Fibroblast of lung (primary cell): Measurements from ENCODE around the gene LRMDA.

Source experiments
- CTCF ChIP-seq, 2 donors: IDR thresholded peaks in 1 of 2; conservative IDR thresholded peaks in 1 of 2; 1 replicate in 1 of 2; 2 replicates in 1 of 2; pipeline ENCODE4 v1.5.1; 2011 to 2012; ENCODE audit warnings: low read length in 2 of 2, control low read depth in 1 of 2, inconsistent platforms in 1 of 2, low read depth in 1 of 2, mild to moderate bottlenecking in 1 of 2
- EZH2 ChIP-seq: IDR thresholded peaks from 2 replicates; pipeline ENCODE4 v1.5.1; 2012; ENCODE audit warnings: low read length, control low read depth, mild to moderate bottlenecking; ENCODE audit errors: missing control alignments

GRCh38 chr10:76550806-76551205 is 1119.4 kb downstream of the LRMDA start:
- TF ChIP-seq CTCF (conservative IDR thresholded peaks at IDR 0.05 in 1 of 2, IDR thresholded peaks at IDR 0.05 in 1 of 2; ENCODE audit: low read depth in 1 of 2, low read length in 2 of 2) (no peak), EZH2 (no peak)
